ENCODE data around the gene NAAA. TPM values are rescaled to one million over a fixed set of nuclear protein-coding genes. Genes with fewer than 3 reads are reported as not detected.
A peak's percentile ranks its signal among the peaks of the same experiment; 100 is the strongest.

The NAAA gene
- total RNA-seq, 1 donor from 2014 or later, result 15.0 TPM

- TF ChIP-seq, protein P1, sequence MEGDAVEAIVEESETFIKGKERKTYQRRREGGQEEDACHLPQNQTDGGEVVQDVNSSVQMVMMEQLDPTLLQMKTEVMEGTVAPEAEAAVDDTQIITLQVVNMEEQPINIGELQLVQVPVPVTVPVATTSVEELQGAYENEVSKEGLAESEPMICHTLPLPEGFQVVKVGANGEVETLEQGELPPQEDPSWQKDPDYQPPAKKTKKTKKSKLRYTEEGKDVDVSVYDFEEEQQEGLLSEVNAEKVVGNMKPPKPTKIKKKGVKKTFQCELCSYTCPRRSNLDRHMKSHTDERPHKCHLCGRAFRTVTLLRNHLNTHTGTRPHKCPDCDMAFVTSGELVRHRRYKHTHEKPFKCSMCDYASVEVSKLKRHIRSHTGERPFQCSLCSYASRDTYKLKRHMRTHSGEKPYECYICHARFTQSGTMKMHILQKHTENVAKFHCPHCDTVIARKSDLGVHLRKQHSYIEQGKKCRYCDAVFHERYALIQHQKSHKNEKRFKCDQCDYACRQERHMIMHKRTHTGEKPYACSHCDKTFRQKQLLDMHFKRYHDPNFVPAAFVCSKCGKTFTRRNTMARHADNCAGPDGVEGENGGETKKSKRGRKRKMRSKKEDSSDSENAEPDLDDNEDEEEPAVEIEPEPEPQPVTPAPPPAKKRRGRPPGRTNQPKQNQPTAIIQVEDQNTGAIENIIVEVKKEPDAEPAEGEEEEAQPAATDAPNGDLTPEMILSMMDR (IDR thresholded peaks at IDR 0.05), result no peak
- H3K4me1 Mint-ChIP-seq (ENCODE audit: unreplicated experiment), result no peaks in the 10 kb centered on the region
- H3K27ac Mint-ChIP-seq (ENCODE audit: unreplicated experiment), result no peak overlapping the region
- H3K27me3 Mint-ChIP-seq (ENCODE audit: unreplicated experiment), result peaks cover 13% of the 10 kb centered on the region
- no peaks in the 10 kb centered on the region for H3K36me3 Mint-ChIP-seq (ENCODE audit: unreplicated experiment)
- DNase-seq (ENCODE audit: extremely low spot score, unreplicated experiment), result no peak
- H3K9me3 Mint-ChIP-seq (ENCODE audit: unreplicated experiment), result no peaks in the 10 kb centered on the region
- no peak overlapping the region for H3K4me3 Mint-ChIP-seq (ENCODE audit: unreplicated experiment)
Measured at GRCh38 chr4:75904076-75904475, 36.7 kb downstream of the NAAA start.

DNA sequence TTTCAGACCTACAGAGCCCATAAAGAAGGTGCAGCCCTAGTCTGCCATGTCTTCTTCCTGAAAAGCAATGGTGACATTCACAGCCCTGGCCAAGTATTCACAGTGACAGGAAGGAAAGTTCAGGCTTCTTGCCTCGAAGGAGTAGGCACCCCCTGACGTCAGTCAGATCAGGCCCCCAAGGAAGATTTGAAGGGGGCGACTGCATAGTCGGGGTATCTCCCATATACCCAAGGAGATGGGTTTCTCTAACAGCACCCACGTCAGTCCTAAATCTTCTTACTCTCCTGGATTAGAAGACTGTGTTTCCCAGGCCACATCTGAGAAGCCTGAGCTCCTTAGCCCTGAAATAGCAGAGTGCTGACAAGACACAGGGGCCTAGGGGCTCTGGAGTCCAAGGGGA is 38.5 kb downstream of the NAAA start, which contains the start of gene PPEF2:
Gene PPEF2 (minus strand): TSS at position 101 of the 400 bp plus-strand sequence. CDS start 6,127 bp downstream, outside the sequence.
- TF ChIP-seq, protein P1 (IDR thresholded peaks at IDR 0.05), result no peak
- no peak within 1 kb of the TSS for H3K27ac Mint-ChIP-seq (ENCODE audit: unreplicated experiment)
- no peak for DNase-seq (ENCODE audit: extremely low spot score, unreplicated experiment)
- no peaks in the 10 kb centered on the region for H3K36me3 Mint-ChIP-seq (ENCODE audit: unreplicated experiment)
- H3K27me3 Mint-ChIP-seq (ENCODE audit: unreplicated experiment), result peaks cover 19% of the 10 kb centered on the region
- H3K9me3 Mint-ChIP-seq (ENCODE audit: unreplicated experiment), result peaks cover 3% of the 10 kb centered on the region
- no peak within 1 kb of the TSS for H3K4me3 Mint-ChIP-seq (ENCODE audit: unreplicated experiment)
- H3K4me1 Mint-ChIP-seq (ENCODE audit: unreplicated experiment), result no peaks in the 10 kb centered on the region

DNA sequence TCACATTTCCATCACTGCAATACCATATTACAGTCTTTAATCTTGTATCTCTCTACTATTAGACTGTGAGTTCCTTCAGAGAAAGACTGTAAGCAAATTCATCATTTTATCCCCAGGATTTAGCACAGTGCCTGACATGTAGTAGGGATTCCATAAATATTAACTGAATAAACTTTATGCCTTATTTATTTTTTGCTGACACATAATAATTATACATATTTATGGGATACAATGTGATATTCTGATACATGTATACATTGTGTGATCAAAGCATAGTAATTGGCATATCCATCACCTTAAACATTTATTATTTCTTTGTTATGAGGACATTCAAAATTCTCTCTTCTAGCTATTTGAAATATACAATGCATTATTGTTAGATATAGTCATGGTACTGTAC is 42.3 kb downstream of the NAAA start:
- no peak for DNase-seq (ENCODE audit: extremely low spot score, unreplicated experiment)
- Mint-ChIP-seq H3K9me3 (ENCODE audit: unreplicated experiment) (peaks cover 3% of the 10 kb centered on the region), H3K4me1 (ENCODE audit: unreplicated experiment) (no peaks in the 10 kb centered on the region), H3K4me3 (ENCODE audit: unreplicated experiment) (no peak overlapping the region), H3K27me3 (ENCODE audit: unreplicated experiment) (peaks cover 23% of the 10 kb centered on the region), H3K36me3 (ENCODE audit: unreplicated experiment) (no peaks in the 10 kb centered on the region), H3K27ac (ENCODE audit: unreplicated experiment) (no peak overlapping the region)
- TF ChIP-seq, protein P1 (IDR thresholded peaks at IDR 0.05), result no peak

DNA sequence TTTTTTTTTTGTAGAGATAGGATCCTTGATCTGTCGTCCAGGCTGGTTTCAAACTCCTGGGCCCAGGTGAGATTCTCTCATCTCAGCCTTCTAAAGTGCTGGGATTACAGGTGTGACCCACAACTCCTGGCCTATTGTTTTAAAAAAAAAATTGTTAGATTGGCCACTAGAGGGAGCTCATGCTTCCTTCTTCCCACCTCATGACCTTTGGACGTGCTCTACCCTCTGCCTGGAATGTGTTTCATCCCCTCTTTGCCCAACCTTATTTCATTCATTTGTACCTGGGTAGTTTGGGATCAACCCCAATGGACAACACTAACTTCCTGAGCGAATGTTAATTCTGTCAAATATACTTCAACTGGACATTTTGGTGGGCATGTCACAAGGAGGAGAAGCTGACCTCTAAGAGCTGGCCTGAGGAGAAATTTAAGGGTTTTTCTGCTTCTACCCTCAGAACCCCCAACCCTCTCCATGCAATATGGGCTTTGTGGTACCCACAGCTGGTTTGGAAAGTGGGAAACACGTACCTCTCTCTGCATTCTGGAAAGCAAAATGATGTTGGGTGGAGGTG is 45.0 kb downstream of the NAAA start:
- Mint-ChIP-seq H3K4me1 (ENCODE audit: unreplicated experiment) (no peaks in the 10 kb centered on the region), H3K9me3 (ENCODE audit: unreplicated experiment) (peaks cover 3% of the 10 kb centered on the region), H3K4me3 (ENCODE audit: unreplicated experiment) (no peak overlapping the region), H3K27me3 (ENCODE audit: unreplicated experiment) (peaks cover 18% of the 10 kb centered on the region), H3K27ac (ENCODE audit: unreplicated experiment) (no peak overlapping the region), H3K36me3 (ENCODE audit: unreplicated experiment) (no peaks in the 10 kb centered on the region)
- TF ChIP-seq, protein P1 (IDR thresholded peaks at IDR 0.05), result peak; percentile 67
- DNase-seq (ENCODE audit: extremely low spot score, unreplicated experiment), result no peak

- H3K36me3 Mint-ChIP-seq (ENCODE audit: unreplicated experiment), result no peaks in the 10 kb centered on the region
- H3K27me3 Mint-ChIP-seq (ENCODE audit: unreplicated experiment), result peaks cover 25% of the 10 kb centered on the region
- DNase-seq (ENCODE audit: extremely low spot score, unreplicated experiment), result no peak
- no peak overlapping the region for H3K4me3 Mint-ChIP-seq (ENCODE audit: unreplicated experiment)
- no peaks in the 10 kb centered on the region for H3K9me3 Mint-ChIP-seq (ENCODE audit: unreplicated experiment)
- H3K4me1 Mint-ChIP-seq (ENCODE audit: unreplicated experiment), result no peaks in the 10 kb centered on the region
- TF ChIP-seq, protein P1 (IDR thresholded peaks at IDR 0.05), result peak; percentile 7
- H3K27ac Mint-ChIP-seq (ENCODE audit: unreplicated experiment), result no peak overlapping the region
Measured at GRCh38 chr4:75892508-75892907, 48.3 kb downstream of the NAAA start.

Measured in osteocyte (in vitro differentiated cells).